MCF 10A (cell line): Measurements from ENCODE around the gene DMXL1. TPM values are rescaled to one million over a fixed set of nuclear protein-coding genes. Genes with fewer than 3 reads are reported as not detected.

Experiments used
- BruUV-seq: library from RNA; stranded (reverse); fragments of 400-500 nt; replicated peaks from 2 replicates; lab custom pipeline; 2021; lab: Mats Ljungman, UMichigan
- CTCF ChIA-PET: fragments of 300-600 bp; sonication (Branson Sonifier 250); formaldehyde crosslinking; extraction: SDS; loops from one replicate; lab custom pipeline; 2021; ENCODE audit warnings: antibody characterized with exemption, inconsistent platforms; lab: Yijun Ruan, JAX
- POLR2A ChIA-PET: fragments of 300-600, 350-650 bp; sonication (Branson Sonifier 250); formaldehyde crosslinking; extraction: SDS; loops from one replicate; lab custom pipeline; 2020; ENCODE audit warnings: antibody characterized with exemption, inconsistent platforms; lab: Yijun Ruan, JAX
- DNase-seq: peaks from one replicate; pipeline ENCODE4 v3.0.0-alpha.2; 2018; ENCODE audit not compliant: unreplicated experiment
- H3K27ac Mint-ChIP-seq: one replicate; pipeline ENCODE4 v1.8.0; 2022; ENCODE audit warnings: mild to moderate bottlenecking, low read depth, mixed read lengths; ENCODE audit not compliant: unreplicated experiment
- H3K27me3 Mint-ChIP-seq: one replicate; pipeline ENCODE4 v1.8.0; 2022; ENCODE audit warnings: mixed read lengths; ENCODE audit not compliant: insufficient read depth, unreplicated experiment
- H3K36me3 Mint-ChIP-seq: one replicate; pipeline ENCODE4 v1.8.0; 2022; ENCODE audit warnings: mild to moderate bottlenecking, moderate library complexity, mixed read lengths; ENCODE audit not compliant: insufficient read depth, unreplicated experiment
- H3K4me1 Mint-ChIP-seq: one replicate; pipeline ENCODE4 v1.8.0; 2022; ENCODE audit warnings: mixed read lengths; ENCODE audit not compliant: insufficient read depth, unreplicated experiment
- H3K4me3 Mint-ChIP-seq: one replicate; pipeline ENCODE4 v1.8.0; 2022; ENCODE audit warnings: mild to moderate bottlenecking, moderate library complexity, mixed read lengths; ENCODE audit not compliant: unreplicated experiment
- H3K9me3 Mint-ChIP-seq: one replicate; pipeline ENCODE4 v1.8.0; 2022; ENCODE audit warnings: mixed read lengths; ENCODE audit not compliant: unreplicated experiment
- intact Hi-C: fragments of 100-400 bp; cut with micrococcal nuclease; formaldehyde crosslinking; loops from 2 replicates; pipeline ENCODE4 v1.14.1; 2022
- total RNA-seq: library from RNA; stranded (reverse); gene quantifications from 2 replicates; pipeline ENCODE4 v1.2.3, GENCODE V29; 2022
- TF ChIP-seq, protein P1 (sequence below): fragments of 200-600 bp; IDR thresholded peaks from one replicate; pipeline ENCODE4 v1.8.0; 2022; ENCODE audit warnings: antibody characterized with exemption, mild to moderate bottlenecking; ENCODE audit not compliant: unreplicated experiment

The DMXL1 gene
- total RNA-seq, 1 experiment from 2014 or later = 45.1 TPM

DNA sequence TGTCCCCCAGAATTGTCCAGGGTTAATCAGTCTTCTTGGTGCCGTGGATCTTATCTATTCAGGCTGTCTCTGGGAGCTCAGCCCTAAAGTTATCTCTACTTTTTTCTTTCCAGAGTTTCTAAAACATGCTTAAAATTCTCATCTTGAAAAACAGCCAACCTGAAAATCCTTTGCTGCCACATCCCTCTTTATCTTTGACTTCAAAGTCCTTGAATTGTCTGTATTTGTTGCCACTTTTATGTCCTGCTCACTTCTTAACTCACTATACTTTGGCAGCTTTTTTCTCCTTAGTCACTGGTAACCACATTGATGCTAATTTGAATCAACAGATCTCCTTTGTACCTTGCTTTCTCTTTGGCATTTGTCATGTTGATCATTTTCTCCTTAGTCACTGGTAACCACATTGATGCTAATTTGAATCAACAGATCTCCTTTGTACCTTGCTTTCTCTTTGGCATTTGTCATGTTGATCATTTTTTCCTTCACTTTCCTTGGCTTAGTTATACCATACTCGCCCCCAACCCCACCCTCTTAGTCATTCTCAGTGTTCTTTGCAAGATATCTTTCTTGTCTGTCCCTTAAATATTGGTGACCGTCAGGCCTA is 8.5 kb downstream of the DMXL1 start:
- DNase-seq = no peak
- CTCF ChIA-PET = interaction anchor here (0.6 to 1.6 kb wide), 5 partner anchors 47 to 332 kb away, joined by 3 to 11 read pairs (median 5); partner anchors contain the start of gene DTWD2
- Mint-ChIP-seq H3K9me3 (no peaks in the 10 kb centered on the region), H3K4me1 (peaks cover 23% of the 10 kb centered on the region), H3K36me3 (no peaks in the 10 kb centered on the region), H3K4me3 (no peak overlapping the region), H3K27me3 (no peaks in the 10 kb centered on the region), H3K27ac (no peak overlapping the region)
- POLR2A ChIA-PET = interaction anchor here (0.7 to 5.2 kb wide), 2 partner anchors 9 to 378 kb away, joined by 3 to 37 read pairs; partner anchors contain the start of gene DMXL1
- intact Hi-C loops = no loop called here
- BruUV-seq = no TSS peak
- TF ChIP-seq, protein P1, sequence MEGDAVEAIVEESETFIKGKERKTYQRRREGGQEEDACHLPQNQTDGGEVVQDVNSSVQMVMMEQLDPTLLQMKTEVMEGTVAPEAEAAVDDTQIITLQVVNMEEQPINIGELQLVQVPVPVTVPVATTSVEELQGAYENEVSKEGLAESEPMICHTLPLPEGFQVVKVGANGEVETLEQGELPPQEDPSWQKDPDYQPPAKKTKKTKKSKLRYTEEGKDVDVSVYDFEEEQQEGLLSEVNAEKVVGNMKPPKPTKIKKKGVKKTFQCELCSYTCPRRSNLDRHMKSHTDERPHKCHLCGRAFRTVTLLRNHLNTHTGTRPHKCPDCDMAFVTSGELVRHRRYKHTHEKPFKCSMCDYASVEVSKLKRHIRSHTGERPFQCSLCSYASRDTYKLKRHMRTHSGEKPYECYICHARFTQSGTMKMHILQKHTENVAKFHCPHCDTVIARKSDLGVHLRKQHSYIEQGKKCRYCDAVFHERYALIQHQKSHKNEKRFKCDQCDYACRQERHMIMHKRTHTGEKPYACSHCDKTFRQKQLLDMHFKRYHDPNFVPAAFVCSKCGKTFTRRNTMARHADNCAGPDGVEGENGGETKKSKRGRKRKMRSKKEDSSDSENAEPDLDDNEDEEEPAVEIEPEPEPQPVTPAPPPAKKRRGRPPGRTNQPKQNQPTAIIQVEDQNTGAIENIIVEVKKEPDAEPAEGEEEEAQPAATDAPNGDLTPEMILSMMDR = no peak

DNA sequence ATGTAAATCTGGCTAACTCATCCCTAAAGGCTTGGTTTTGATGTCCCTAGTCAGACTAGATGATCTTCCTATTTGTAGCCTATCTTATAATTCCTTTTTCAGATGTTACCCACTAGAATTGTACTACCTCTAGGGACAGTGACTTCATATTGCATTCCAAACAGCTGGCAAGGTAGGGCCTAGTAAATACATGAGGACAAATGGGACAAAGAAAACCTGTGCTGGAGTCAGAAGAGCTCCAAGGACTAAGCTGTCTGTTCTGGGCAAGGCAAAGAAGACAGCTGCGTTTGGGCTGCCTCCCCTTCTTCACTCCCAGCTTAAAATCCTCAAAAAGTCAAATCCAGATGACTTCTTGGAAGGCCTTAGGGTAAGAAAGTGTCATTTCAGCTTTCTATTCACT is 10.0 kb downstream of the DMXL1 start:
- H3K27ac Mint-ChIP-seq = no peak overlapping the region
- POLR2A ChIA-PET = interaction anchor here (0.8 to 5.2 kb wide), 2 partner anchors 11 to 36 kb away, joined by 3 to 37 read pairs; partner anchors contain the start of gene DMXL1

DNA sequence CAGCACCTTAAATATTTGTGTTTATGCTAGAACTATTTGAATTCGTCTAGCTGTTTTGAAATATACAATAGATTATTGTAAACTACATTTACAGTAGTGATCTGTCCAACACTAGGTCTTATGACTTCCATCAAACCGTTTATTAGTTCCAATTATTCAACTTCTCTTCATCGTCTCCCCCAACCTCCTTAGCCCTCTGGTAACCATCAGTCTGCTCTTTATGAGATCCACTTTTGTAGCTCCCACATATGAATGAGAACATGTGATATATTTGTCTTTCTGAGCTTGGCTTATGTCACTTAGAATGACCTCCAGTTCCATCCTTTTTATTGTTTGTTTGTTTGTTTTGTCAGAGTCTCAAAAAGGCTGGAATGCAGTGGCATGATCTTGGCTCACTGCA is 11.8 kb downstream of the DMXL1 start:
- BruUV-seq = no TSS peak
- H3K27ac Mint-ChIP-seq = no peak overlapping the region
- CTCF ChIA-PET = interaction anchor here (0.8 to 1.2 kb wide), 3 partner anchors 20 to 233 kb away, joined by 3 read pairs; partner anchors contain the start of gene DTWD2
- POLR2A ChIA-PET = interaction anchor here (5.2 kb wide), 1 partner anchor 12 kb away, joined by 37 read pairs; the partner anchor contains the start of gene DMXL1
- no peaks in the 10 kb centered on the region for H3K27me3 Mint-ChIP-seq
- H3K4me3 Mint-ChIP-seq = no peak overlapping the region
- H3K36me3 Mint-ChIP-seq = no peaks in the 10 kb centered on the region
- DNase-seq = no peak
- no peaks in the 10 kb centered on the region for H3K9me3 Mint-ChIP-seq
- peaks cover 12% of the 10 kb centered on the region for H3K4me1 Mint-ChIP-seq
- TF ChIP-seq, protein P1 = no peak
- intact Hi-C loops = no loop called here

More for the DNA sequence above, 10.0 kb downstream of the DMXL1 start:
- intact Hi-C loops = no loop called here
- no peak overlapping the region for H3K4me3 Mint-ChIP-seq
- BruUV-seq = no TSS peak
- H3K36me3 Mint-ChIP-seq = no peaks in the 10 kb centered on the region
- H3K27me3 Mint-ChIP-seq = no peaks in the 10 kb centered on the region
- H3K4me1 Mint-ChIP-seq = peaks cover 17% of the 10 kb centered on the region
- no peaks in the 10 kb centered on the region for H3K9me3 Mint-ChIP-seq
- TF ChIP-seq, protein P1 = no peak
- CTCF ChIA-PET = interaction anchor here (0.6 to 1.6 kb wide), 4 partner anchors 93 to 331 kb away, joined by 3 to 11 read pairs (median 4); no protein-coding TSS in a partner anchor
- DNase-seq = no peak

DNA sequence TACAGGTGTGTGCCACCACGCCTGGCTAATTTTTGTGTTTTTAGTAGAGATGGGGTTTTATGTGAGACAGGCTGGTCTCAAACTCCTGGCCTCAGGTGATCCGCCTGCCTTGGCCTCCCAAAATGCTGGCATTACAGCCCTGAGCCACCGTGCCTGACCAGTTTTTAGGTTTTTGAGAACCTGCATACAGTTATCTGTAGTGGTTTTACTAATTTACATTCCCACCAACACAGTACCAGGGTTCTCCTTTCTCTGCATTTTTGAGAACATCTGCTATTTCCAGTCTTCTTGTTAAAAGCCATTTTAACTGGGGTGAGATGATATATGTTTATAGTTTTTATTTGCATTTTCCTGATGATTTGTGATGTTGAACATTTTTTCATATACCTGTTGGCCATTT is 12.8 kb downstream of the DMXL1 start:
- no peaks in the 10 kb centered on the region for H3K9me3 Mint-ChIP-seq
- TF ChIP-seq, protein P1 = no peak
- BruUV-seq = no TSS peak
- H3K27ac Mint-ChIP-seq = no peak overlapping the region
- ChIA-PET CTCF (no interaction called here), POLR2A (interaction anchor here (5.2 kb wide), 1 partner anchor 13 kb away, joined by 37 read pairs; the partner anchor contains the start of gene DMXL1)
- H3K36me3 Mint-ChIP-seq = no peaks in the 10 kb centered on the region
- no peak overlapping the region for H3K4me3 Mint-ChIP-seq
- no peaks in the 10 kb centered on the region for H3K27me3 Mint-ChIP-seq
- intact Hi-C loops = no loop called here
- DNase-seq = no peak
- H3K4me1 Mint-ChIP-seq = peaks cover 12% of the 10 kb centered on the region
